PC-3 (cell line): ENCODE measurements around the gene ARHGAP28. TPM values are rescaled to one million over a fixed set of nuclear protein-coding genes. Genes with fewer than 3 reads are reported as not detected.
A peak's percentile ranks its signal among the peaks of the same experiment; 100 is the strongest.

ENCODE experiments used
- ATAC-seq: fragments of 200-7000 bp; cut with Tn5 transposase; 2 replicates; pipeline ENCODE4 v1.9.1; 2020; ENCODE audit warnings: mild to moderate bottlenecking, moderate library complexity
- BruUV-seq: library from RNA; stranded (reverse); fragments of 400-500 nt; replicated peaks from 2 replicates; lab custom pipeline; 2021; lab: Mats Ljungman, UMichigan
- CTCF ChIA-PET: fragments of 300-600 bp; sonication (Branson Sonifier 250); formaldehyde crosslinking; loops from one replicate; lab custom pipeline; 2022; ENCODE audit warnings: antibody characterized with exemption; lab: Charles Lee
- POLR2A ChIA-PET: fragments of 300-600 bp; sonication (Branson Sonifier 250); formaldehyde crosslinking; loops from one replicate; lab custom pipeline; 2022; ENCODE audit warnings: antibody characterized with exemption; ENCODE audit not compliant: unreplicated experiment; lab: Charles Lee
- DNase-seq: peaks from one replicate; pipeline ENCODE4 v3.0.0-alpha.2; 2015
- H2AFZ ChIP-seq: fragments of 300-600 bp; sonication (generic); 2 replicates; pipeline ENCODE4 v1.6.0; 2016; ENCODE audit warnings: antibody characterized with exemption, low read length
- H3F3A ChIP-seq: fragments of 300-600 bp; sonication (generic); one replicate; pipeline ENCODE4 v1.6.0; 2017; ENCODE audit warnings: antibody characterized with exemption, low read length, control low read depth, mild to moderate bottlenecking; ENCODE audit not compliant: unreplicated experiment
- H3K27ac ChIP-seq: fragments of 300-600 bp; sonication (generic); 2 replicates; pipeline ENCODE4 v1.5.1; 2016; ENCODE audit warnings: mild to moderate bottlenecking, low read length
- H3K27me3 ChIP-seq: fragments of 300-600 bp; sonication (generic); 2 replicates; pipeline ENCODE4 v1.6.1; 2016; ENCODE audit warnings: low read length, mixed read lengths
- H3K36me3 ChIP-seq: fragments of 300-600 bp; sonication (generic); 2 replicates; pipeline ENCODE4 v1.6.1; 2016; ENCODE audit warnings: low read depth, mixed run types, low read length, mixed read lengths
- H3K4me1 ChIP-seq: fragments of 300-600 bp; sonication (generic); 2 replicates; pipeline ENCODE4 v1.5.1; 2016; ENCODE audit warnings: low read length; ENCODE audit not compliant: insufficient read depth
- H3K4me2 ChIP-seq: fragments of 300-600 bp; sonication (generic); 2 replicates; pipeline ENCODE4 v1.6.0; 2016; ENCODE audit warnings: low read length
- H3K4me3 ChIP-seq: fragments of 300-600 bp; sonication (generic); 2 replicates; pipeline ENCODE4 v1.5.1; 2016; ENCODE audit warnings: mild to moderate bottlenecking, low read length, mixed read lengths
- H3K79me2 ChIP-seq: fragments of 300-600 bp; sonication (generic); 2 replicates; pipeline ENCODE4 v1.6.1; 2017; ENCODE audit warnings: low read length, mixed read lengths
- H3K9ac ChIP-seq: fragments of 300-600 bp; sonication (generic); 2 replicates; pipeline ENCODE4 v1.6.0; 2016; ENCODE audit warnings: mild to moderate bottlenecking, low read length
- H3K9me2 ChIP-seq: fragments of 300-600 bp; sonication (generic); replicated peaks from 2 replicates; pipeline ENCODE4 v1.6.1; 2016; ENCODE audit warnings: mixed run types, low read length, mixed read lengths
- H3K9me3 ChIP-seq: fragments of 300-600 bp; sonication (generic); 2 replicates; pipeline ENCODE4 v1.6.1; 2016; ENCODE audit warnings: low read length, mixed read lengths
- H4K20me1 ChIP-seq: fragments of 300-600 bp; sonication (generic); 2 replicates; pipeline ENCODE4 v1.6.1; 2016; ENCODE audit warnings: low read length, mixed read lengths
- CTCF ChIP-seq: fragments of 300-600 bp; sonication (generic); conservative IDR thresholded peaks from 2 replicates; pipeline ENCODE4 v1.5.1; 2017; ENCODE audit warnings: antibody characterized with exemption, low read depth, mild to moderate bottlenecking, low read length
- EZH2 ChIP-seq: fragments of 300-600 bp; sonication (generic); IDR thresholded peaks from one replicate; pipeline ENCODE4 v1.6.1; 2017; ENCODE audit warnings: antibody characterized with exemption, mild to moderate bottlenecking, low read length; ENCODE audit not compliant: unreplicated experiment
- EZH2phosphoT487 ChIP-seq: fragments of 300-600 bp; sonication (generic); IDR thresholded peaks from 2 replicates; pipeline ENCODE4 v1.6.1; 2018; ENCODE audit warnings: mild to moderate bottlenecking, antibody characterized with exemption, low read length, borderline replicate concordance
- intact Hi-C: fragments of 100-400 bp; cut with micrococcal nuclease; formaldehyde crosslinking; loops from 2 replicates; pipeline ENCODE4 v1.9.0; 2023
- total RNA-seq: library from RNA; depleted of rRNA; stranded (reverse); fragments of >200 nt; gene quantifications from 2 replicates; pipeline ENCODE4 v1.2.3, GENCODE V29; 2014

The ARHGAP28 gene
- total RNA-seq, 1 experiment from 2014 or later = 10.0 TPM

GRCh38 chr18:6891788-6892187 lies 162.3 kb downstream of the ARHGAP28 start:
- Histone ChIP-seq H3K4me2 (no peak overlapping the region), H3K9ac (no peak overlapping the region), H3K4me3 (no peak overlapping the region), H3K36me3 (no peaks in the 10 kb centered on the region), H3K79me2 (no peaks in the 10 kb centered on the region), H3K27ac (no peak overlapping the region), H3F3A (no peaks in the 10 kb centered on the region), H3K9me2 (no peaks in the 10 kb centered on the region), H3K27me3 (no peaks in the 10 kb centered on the region), H4K20me1 (no peaks in the 10 kb centered on the region), H3K4me1 (peaks cover 15% of the 10 kb centered on the region; the same call in 1 of the 2 replicates), H2AFZ (no peak overlapping the region), H3K9me3 (no peaks in the 10 kb centered on the region)
- peak; percentile 69 for DNase-seq
- no TSS peak for BruUV-seq
- intact Hi-C loops = no loop called here
- TF ChIP-seq EZH2phosphoT487 (no peak), CTCF (no peak), EZH2 (no peak)
- ChIA-PET CTCF (interaction anchor here (0.7 kb wide), 1 partner anchor 140 kb away, joined by 3 read pairs; no protein-coding TSS in a partner anchor), POLR2A (no interaction called here)
- ATAC-seq = peak; percentile 79

GRCh38 chr18:6901286-6901926 lies 171.9 kb downstream of the ARHGAP28 start:
- Histone ChIP-seq H3K27me3 (no peaks in the 10 kb centered on the region), H3K79me2 (no peaks in the 10 kb centered on the region), H2AFZ (no peak overlapping the region), H3K27ac (no peak overlapping the region), H3K4me3 (no peak overlapping the region), H3K36me3 (no peaks in the 10 kb centered on the region), H3K4me2 (no peak overlapping the region), H4K20me1 (no peaks in the 10 kb centered on the region), H3F3A (no peaks in the 10 kb centered on the region), H3K9me3 (0 out of 2 replicates have a peak, but pooled peaks cover 7% of the 10 kb centered on the region), H3K9ac (no peak overlapping the region), H3K9me2 (no peaks in the 10 kb centered on the region), H3K4me1 (no peaks in the 10 kb centered on the region)
- DNase-seq = no peak
- no peak for ATAC-seq
- TF ChIP-seq CTCF = no peak
- no peak for TF ChIP-seq EZH2phosphoT487
- no peak for TF ChIP-seq EZH2
- BruUV-seq = no TSS peak
- ChIA-PET POLR2A (no interaction called here), CTCF (no interaction called here)
- intact Hi-C loops = no loop called here

- peak; percentile 40 for ATAC-seq
- no peak for TF ChIP-seq EZH2
- no peak for TF ChIP-seq CTCF
- no peak for TF ChIP-seq EZH2phosphoT487
Observed at GRCh38 chr18:6917072-6917471, 187.6 kb downstream of the ARHGAP28 start.

More at GRCh38 chr18:6917072-6917471, 187.6 kb downstream of the ARHGAP28 start:
- Histone ChIP-seq H3K4me1 (0 out of 2 replicates have a peak, but pooled peaks cover 4% of the 10 kb centered on the region), H3K27ac (no peak overlapping the region), H3F3A (no peaks in the 10 kb centered on the region), H3K9me3 (no peaks in the 10 kb centered on the region), H2AFZ (no peak overlapping the region), H4K20me1 (no peaks in the 10 kb centered on the region), H3K4me2 (no peak overlapping the region), H3K9me2 (no peaks in the 10 kb centered on the region), H3K27me3 (peaks cover 30% of the 10 kb centered on the region), H3K36me3 (no peaks in the 10 kb centered on the region), H3K9ac (no peak overlapping the region), H3K79me2 (no peaks in the 10 kb centered on the region), H3K4me3 (no peak overlapping the region)
- DNase-seq = peak; percentile 22
- intact Hi-C loops = no loop called here
- no TSS peak for BruUV-seq
- POLR2A ChIA-PET = no interaction called here
- CTCF ChIA-PET = no interaction called here
